MG63 (cell line): ENCODE results near the gene RNASE4. TPM values are rescaled to one million over a fixed set of nuclear protein-coding genes. Genes with fewer than 3 reads are reported as not detected.
A peak's percentile ranks its signal among the peaks of the same experiment; 100 is the strongest.
"Not testable (repeated sequence)": the region's sequence is repeated elsewhere in the genome, so short reads cannot be mapped to it uniquely, and the experiment has no call there.

Source experiments
- DNase-seq: peaks from one replicate; pipeline ENCODE4 v3.0.0-alpha.2; 2020
- H3K27me3 ChIP-seq: fragments of 250-450 bp; sonication (Bioruptor Pico); 2 replicates; pipeline ENCODE4 v1.5.1; 2020; ENCODE audit warnings: mild to moderate bottlenecking, moderate library complexity
- H3K36me3 ChIP-seq: fragments of 250-450 bp; sonication (Bioruptor Pico); 2 replicates; pipeline ENCODE4 v1.5.1; 2020; ENCODE audit warnings: mild to moderate bottlenecking, moderate library complexity
- H3K4me3 ChIP-seq: fragments of 250-450 bp; sonication (Bioruptor Pico); 2 replicates; pipeline ENCODE4 v1.5.1; 2020; ENCODE audit warnings: mild to moderate bottlenecking, moderate library complexity
- H3K9me3 ChIP-seq: fragments of 250-450 bp; sonication (Bioruptor Pico); 2 replicates; pipeline ENCODE4 v1.5.1; 2020; ENCODE audit warnings: mild to moderate bottlenecking, moderate library complexity
- total RNA-seq: library from RNA; depleted of rRNA; stranded (reverse); fragments of >200 nt; shearing (Covaris generic); gene quantifications from 2 replicates; pipeline ENCODE4 v1.2.3, GENCODE V29; 2014; ENCODE audit warnings: low replicate concordance; rRNA removed

Gene RNASE4, protein sequence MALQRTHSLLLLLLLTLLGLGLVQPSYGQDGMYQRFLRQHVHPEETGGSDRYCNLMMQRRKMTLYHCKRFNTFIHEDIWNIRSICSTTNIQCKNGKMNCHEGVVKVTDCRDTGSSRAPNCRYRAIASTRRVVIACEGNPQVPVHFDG
- 2.3 and 6.1 TPM in 2 replicates for total RNA-seq

DNA sequence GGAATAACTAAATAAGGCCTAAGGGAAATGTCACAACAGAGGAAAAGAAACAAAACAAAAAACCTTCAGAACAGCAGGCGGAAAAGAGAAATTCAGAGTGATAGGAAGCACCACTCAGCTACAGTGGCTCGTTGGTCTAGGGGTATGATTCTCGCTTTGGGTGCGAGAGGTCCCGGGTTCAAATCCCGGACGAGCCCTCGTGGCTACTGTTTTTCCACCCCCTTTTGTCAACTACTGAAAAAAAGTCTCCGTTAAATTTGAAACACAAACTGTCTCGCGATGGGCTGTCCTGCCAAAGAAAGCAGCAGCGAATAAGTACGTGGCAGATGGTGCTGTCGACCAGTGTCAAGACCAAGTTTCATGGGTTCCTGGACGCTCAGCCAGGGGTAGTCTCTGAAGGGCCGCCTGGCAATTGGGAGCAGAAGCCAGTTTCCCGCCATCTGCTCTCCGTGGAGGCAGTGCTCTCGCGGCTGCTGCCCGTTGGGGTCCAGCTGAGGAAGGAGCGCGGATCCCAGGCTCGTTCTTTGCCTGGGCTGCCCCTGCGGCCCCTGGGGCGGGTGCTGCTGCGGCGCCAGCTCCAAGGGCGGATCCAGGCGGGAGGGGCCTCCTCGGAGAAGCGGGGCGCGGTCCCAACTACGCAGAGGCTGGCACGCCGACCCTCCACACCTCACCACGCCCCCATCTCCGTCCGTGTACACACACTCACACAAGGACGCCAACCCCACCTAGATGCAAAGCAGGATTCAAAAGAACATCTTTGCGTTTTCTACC is at the start of gene RNASE4:
RNASE4 (plus strand) TSS at position 670 of the 771 bp plus-strand sequence. CDS start 14,812 bp downstream, outside the sequence.
- Histone ChIP-seq H3K27me3 (no peaks in the 10 kb centered on the region), H3K9me3 (no peaks in the 10 kb centered on the region), H3K36me3 (no peaks in the 10 kb centered on the region), H3K4me3 (peak within 1 kb of the TSS; percentile 89)
- DNase-seq, result peak; percentile 80

DNA sequence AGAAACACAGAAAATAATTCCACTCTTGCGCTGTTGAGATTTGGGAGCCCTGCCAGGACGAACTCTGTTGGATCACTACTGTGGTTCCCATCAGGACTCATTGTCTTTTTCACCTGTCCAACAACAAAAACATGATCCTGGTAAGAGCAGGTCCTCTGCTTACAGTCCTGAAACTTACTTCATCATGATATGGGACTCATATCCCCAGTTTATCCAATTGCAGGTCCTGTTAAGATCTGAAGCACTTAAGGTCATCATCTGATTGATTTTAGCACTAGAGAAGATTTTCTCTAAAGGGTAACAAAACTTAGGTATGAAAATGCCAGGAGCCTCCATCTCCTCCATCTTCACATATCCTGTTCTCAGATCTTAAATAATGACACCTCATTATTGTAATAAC is 42.8 kb upstream of the RNASE4 start, which contains the start of gene OR6S1:
OR6S1 (minus strand) TSS at position 101 of the 400 bp plus-strand sequence; CDS start at position 101, 0 bp downstream.
- no peak for DNase-seq
- Histone ChIP-seq H3K36me3 (no peaks in the 10 kb centered on the region), H3K4me3 (no peak within 1 kb of the TSS), H3K9me3 (no peaks in the 10 kb centered on the region), H3K27me3 (no peaks in the 10 kb centered on the region; the same call in 1 of the 2 replicates)

DNA sequence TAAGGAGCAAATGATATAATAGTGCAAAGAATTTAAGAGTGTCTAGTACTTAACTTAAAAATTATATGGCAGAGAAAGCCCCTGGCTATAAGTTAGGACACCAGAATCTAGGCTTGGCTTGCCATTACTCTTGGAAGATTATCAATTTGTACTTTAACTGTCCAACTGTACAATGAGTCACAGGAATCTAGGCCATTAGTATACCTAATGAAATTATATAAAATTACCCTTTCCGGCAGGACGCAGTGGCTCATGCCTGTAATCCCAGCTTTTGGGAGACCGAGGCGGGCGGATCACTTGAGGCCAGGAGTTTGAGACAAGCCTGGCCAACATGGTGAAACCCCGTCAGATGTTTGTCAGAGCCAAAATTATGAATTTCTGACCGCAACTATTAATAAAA is 42.2 kb upstream of the RNASE4 start:
- no peaks in the 10 kb centered on the region; the same call in 1 of the 2 replicates for H3K27me3 ChIP-seq
- no peaks in the 10 kb centered on the region for H3K36me3 ChIP-seq
- H3K9me3 ChIP-seq, result no peaks in the 10 kb centered on the region
- no peak for DNase-seq
- no peak overlapping the region for H3K4me3 ChIP-seq

DNA sequence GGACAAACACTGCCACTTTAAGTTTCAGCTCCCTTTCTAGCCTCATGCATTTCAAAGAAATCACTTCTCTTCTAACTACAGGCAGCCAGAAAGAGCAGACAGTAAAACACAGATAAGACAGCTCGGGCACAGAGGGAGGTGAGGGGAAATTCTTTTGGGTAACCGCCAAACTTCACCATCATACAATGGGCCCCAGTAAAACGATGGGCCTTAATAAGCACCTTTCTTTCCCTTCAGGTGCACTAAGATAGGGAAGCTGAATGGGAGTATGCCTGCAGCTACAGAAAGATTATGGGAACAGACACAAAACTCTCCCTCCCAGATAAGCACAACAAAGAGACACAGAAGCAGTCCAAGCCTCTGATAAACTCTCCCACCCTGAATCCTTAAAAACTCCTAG is 41.6 kb upstream of the RNASE4 start:
- H3K4me3 ChIP-seq, H3K9me3 ChIP-seq, DNase-seq: not testable (repeated sequence)

DNA sequence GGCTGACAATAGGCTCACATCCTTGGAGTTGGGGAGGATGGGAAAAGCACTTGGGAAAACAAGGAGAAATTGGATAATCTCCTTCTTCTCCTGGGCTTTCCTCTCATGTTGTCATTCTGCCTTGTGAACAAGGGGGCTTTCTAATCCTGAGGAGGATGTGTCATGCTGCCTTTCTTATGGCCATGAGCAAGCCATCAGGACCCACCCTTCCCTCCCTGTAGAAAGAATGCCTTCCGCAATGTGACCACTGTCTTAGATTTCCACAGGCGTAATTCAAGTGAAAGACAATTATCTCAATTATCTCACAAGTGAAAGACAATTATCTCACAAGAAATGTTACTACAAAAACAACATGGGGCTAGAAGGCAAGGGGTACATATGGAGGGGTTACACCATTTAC is 39.8 kb upstream of the RNASE4 start:
- no peak overlapping the region for H3K4me3 ChIP-seq
- no peak for DNase-seq
- no peaks in the 10 kb centered on the region for H3K27me3 ChIP-seq
- no peaks in the 10 kb centered on the region for H3K36me3 ChIP-seq
- no peaks in the 10 kb centered on the region for H3K9me3 ChIP-seq

More for the DNA sequence above, 41.6 kb upstream of the RNASE4 start:
- H3K27me3 ChIP-seq, H3K36me3 ChIP-seq: not testable (repeated sequence)

DNA sequence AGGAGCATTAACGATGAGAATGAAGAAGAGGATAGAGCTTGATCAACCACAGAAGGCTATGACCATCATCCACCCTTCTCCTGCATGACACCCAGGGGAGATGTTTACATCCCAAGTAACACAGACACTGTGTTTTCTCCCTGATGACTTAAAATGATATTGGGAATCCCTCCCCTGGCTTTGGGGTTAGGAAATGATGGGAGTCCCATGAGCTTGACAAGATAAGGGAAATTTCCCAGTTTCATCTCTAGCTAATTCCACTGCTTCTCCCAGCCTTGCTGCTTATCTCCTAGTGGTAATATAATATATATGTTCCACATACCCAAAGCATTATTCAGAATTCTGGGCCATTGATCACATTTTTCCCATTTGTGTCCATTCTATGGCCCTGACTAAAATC is 38.9 kb upstream of the RNASE4 start:
- H3K4me3 ChIP-seq, result no peak overlapping the region
- H3K9me3 ChIP-seq, result no peaks in the 10 kb centered on the region
- H3K36me3 ChIP-seq, result no peaks in the 10 kb centered on the region
- DNase-seq, result no peak
- H3K27me3 ChIP-seq, result no peaks in the 10 kb centered on the region

DNA sequence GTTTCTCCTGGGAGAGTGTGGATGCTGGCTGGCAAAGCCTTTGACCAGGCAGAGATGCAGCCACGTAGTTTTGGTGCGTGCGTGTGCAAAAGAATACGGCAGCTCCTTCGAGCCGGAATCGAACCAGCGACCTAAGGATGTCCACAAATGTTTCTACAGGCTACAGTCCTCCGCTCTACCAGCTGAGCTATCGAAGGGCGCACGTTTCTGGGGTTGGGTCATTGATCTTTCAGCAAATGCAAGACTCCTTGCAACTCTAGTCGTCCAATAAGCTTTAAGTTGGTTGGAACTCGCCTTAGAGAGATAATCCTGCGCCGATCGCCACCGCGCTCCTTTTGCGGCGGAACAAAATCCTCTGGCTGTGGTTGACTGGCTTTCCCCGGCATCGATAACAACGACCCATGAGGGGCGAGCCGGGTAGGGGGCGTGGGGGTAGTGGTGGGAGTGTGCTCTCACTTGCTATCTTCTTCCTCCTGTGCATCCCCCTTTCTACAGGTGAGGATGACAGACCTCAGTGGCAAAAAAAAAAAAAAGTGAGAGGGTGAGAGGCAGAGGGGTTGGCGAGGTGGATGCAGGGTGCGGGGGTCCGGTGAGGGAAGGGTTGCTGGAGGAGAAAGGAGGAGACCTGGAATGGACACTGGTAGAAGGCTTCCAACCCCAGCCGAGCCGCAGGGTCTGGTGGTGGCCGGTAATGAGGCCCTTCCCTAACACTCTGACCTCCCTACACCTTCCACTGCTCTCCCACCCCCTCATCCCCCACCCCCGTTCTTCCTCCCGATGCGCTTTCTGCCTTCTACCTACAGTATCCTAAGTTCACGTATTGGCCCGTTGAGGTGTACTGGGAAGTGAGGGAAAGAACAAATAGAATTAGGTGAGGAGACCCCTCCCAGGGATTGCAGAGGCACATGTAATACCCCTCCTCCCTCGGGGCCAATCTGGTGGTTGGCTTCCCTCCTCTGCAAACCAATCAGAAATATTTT is 31.1 kb upstream of the RNASE4 start:
- no peaks in the 10 kb centered on the region for H3K27me3 ChIP-seq
- H3K4me3 ChIP-seq, result peak overlapping the region; percentile 41
- no peaks in the 10 kb centered on the region for H3K9me3 ChIP-seq
- DNase-seq, result peak; percentile 74
- H3K36me3 ChIP-seq, result no peaks in the 10 kb centered on the region

DNA sequence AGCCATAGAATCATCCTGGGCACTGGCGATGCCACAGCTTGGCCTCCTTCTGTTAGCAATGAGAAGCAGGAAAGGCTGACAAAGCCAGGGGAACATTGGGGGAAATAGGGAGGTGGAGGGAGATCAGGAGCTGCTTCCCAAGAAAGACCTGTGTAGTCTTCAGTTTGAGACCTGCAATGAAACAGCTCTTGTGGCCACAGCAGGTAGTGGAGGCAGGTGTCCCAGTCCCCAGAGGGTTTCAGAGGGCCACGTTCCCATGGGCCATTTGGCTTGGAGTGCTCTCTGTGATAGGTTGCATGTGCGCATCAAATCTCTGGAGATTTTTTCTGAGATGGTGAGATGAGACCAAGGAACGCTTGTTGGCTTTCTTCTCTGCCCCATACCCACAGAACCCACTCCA is 28.5 kb upstream of the RNASE4 start:
- no peak for DNase-seq
- no peaks in the 10 kb centered on the region for H3K27me3 ChIP-seq
- no peaks in the 10 kb centered on the region for H3K36me3 ChIP-seq
- H3K9me3 ChIP-seq, result no peaks in the 10 kb centered on the region
- no peak overlapping the region for H3K4me3 ChIP-seq

DNA sequence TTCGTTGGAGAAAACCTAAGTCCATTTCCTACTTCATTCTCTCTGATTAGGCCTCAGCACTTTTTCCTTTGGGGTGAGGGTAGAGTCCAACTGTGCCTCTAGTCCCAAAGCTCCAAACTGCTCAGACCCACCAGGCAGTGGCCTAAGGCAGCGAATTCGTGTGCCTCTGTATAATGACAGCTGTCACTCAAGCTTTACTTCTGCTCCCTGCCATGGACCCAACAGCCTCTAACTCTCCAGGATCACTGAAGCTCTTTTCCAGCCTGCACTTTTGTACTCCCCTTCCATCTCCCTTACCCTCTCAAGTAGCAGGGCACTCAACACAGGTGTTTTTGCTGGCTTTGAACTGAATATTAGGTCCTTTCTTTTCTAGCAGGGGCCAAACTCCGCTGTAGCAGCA is 28.1 kb upstream of the RNASE4 start:
- Histone ChIP-seq H3K27me3 (no peaks in the 10 kb centered on the region), H3K4me3 (no peak overlapping the region), H3K9me3 (no peaks in the 10 kb centered on the region), H3K36me3 (no peaks in the 10 kb centered on the region)
- DNase-seq, result no peak

DNA sequence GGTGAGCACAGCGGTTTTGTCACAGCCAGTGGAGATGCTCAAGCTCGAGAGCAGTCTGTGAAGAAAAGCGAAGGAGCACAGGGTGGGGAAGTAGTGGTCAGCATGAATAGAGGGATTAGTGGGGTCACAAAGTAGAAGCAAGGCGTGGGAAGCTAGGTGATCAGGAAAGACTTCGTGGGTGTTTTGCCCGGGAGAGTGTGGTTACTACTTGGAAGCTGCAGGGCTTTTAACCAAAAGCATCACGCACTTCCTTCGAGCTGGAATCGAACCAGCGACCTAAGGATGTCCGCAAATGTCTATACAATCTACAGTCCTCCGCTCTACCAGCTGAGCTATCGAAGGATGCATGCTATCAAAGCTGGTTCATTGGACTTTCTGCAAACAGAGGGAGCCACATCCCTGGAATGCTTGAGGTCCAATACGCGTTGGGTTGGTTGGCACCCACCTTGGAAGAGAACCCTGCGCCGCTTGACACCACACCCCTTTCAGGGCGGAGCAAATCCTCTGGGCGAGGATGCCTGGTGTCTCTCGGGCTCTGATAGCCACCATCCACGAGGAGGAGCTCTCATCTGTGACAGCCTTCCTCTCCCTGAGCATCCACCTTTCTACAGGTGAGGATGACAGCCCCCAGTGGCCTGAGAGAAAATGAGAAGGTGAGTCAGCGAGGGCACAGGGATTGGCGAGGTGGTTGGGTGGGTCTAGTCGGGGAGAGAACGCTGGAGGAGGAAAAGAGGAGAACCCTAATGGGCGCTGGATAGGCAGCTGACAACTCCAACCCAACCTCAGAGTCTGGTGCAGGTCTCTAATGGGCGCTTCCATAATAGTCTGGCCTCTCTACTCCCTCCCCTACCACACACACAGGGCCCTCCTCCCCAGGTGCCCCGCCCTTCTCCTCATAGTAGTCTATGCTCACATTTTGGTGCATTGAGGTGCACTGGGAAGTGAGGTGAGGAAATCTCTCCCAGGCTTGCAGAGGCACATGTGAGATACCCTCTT is 26.8 kb upstream of the RNASE4 start:
- no peak overlapping the region for H3K4me3 ChIP-seq
- no peaks in the 10 kb centered on the region for H3K27me3 ChIP-seq
- peak; percentile 31 for DNase-seq
- H3K36me3 ChIP-seq, result no peaks in the 10 kb centered on the region
- H3K9me3 ChIP-seq, result no peaks in the 10 kb centered on the region

DNA sequence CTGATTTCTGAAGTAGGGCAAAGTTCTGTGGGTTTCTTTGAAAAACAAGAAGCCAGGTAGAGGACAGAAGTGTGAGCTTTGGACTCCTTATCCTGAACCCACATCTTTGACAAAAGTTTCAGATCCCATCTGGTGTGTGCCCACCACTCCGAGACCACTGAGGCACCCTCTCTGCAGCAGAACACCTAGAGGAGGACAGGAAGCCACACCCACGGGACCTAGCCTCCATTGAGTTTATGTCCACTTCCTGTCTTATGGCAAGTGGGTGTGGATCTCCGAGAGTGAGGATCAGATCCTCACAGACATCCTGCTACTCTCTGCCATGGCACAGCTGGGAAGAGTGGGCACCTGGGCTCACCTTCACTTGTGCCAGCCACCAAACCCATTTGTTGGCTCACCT is 26.1 kb upstream of the RNASE4 start:
- no peaks in the 10 kb centered on the region for H3K27me3 ChIP-seq

DNA sequence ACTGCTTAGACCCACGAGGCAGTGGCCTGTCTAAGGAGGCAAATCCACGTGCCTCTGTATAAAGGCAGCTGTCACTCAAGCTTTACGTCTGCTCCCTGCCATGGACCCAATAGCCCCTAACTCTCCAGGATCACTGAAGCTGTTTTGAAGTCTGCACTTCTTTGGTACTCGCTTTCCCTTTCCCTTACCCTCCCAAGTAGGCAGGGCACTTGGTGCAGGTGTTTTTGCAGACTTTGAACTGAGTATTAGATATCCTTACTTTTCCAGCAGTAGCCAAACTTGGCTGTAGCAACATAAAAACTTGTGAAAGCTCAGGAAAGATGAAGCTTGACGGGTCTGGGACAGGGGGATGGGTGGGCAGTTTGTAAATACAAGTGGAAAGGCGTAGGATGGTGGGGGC is 25.0 kb upstream of the RNASE4 start:
- Histone ChIP-seq H3K4me3 (no peak overlapping the region), H3K27me3 (no peaks in the 10 kb centered on the region), H3K9me3 (no peaks in the 10 kb centered on the region), H3K36me3 (no peaks in the 10 kb centered on the region)
- DNase-seq, result no peak

More for the DNA sequence above, 26.1 kb upstream of the RNASE4 start:
- DNase-seq, result no peak
- Histone ChIP-seq H3K9me3 (no peaks in the 10 kb centered on the region), H3K4me3 (no peak overlapping the region), H3K36me3 (no peaks in the 10 kb centered on the region)

DNA sequence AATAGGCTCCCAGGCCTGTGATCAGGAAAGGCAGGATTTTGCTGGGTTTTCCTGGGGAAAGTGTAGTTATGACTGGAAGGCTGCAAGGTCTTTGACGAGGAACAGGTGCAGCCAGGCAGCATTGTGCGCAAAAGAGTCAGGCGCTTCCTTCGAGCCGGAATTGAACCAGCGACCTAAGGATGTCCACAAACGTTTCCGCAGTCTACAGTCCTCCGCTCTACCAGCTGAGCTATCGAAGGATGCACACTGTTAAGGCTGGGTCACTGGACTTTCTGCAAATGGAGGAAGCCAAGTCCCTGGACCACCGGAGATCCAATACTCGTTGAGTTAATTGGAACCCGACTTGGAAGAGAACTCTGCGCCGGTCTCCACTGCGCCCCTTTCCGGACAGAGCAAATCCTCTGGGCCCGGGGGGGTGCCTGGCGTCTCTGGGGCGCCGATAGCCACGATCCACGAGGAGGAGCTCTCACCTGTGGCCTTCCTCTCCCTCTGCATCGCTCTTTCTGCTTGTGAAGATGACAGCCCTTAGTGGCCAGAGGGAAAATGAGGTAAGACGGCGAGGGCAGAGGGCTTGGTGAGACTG is 24.5 kb upstream of the RNASE4 start:
- H3K27me3 ChIP-seq, result no peaks in the 10 kb centered on the region
- DNase-seq, result no peak
- H3K4me3 ChIP-seq, result no peak overlapping the region
- no peaks in the 10 kb centered on the region for H3K36me3 ChIP-seq
- H3K9me3 ChIP-seq, result no peaks in the 10 kb centered on the region

DNA sequence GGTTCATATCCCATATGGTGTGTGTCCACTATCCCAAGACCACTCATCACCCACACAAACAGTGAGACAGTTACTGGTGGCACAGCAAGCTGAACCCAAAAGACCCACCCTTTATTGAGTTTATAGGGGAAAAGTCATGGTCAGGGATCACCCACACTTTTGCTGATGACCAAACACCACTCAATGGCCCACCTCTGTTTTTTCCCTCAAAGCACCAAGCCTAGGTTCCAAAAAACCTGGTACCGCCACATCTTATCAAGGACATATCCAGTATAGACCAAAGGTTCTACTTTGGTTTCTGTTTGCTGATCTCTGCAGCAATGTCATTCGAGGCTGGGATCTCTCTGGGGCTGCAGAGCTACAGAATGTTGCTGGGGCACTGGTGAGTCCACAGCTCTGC is 23.2 kb upstream of the RNASE4 start:
- H3K9me3 ChIP-seq, result no peaks in the 10 kb centered on the region
- no peaks in the 10 kb centered on the region for H3K27me3 ChIP-seq
- no peak for DNase-seq
- no peaks in the 10 kb centered on the region for H3K36me3 ChIP-seq
- no peak overlapping the region for H3K4me3 ChIP-seq

DNA sequence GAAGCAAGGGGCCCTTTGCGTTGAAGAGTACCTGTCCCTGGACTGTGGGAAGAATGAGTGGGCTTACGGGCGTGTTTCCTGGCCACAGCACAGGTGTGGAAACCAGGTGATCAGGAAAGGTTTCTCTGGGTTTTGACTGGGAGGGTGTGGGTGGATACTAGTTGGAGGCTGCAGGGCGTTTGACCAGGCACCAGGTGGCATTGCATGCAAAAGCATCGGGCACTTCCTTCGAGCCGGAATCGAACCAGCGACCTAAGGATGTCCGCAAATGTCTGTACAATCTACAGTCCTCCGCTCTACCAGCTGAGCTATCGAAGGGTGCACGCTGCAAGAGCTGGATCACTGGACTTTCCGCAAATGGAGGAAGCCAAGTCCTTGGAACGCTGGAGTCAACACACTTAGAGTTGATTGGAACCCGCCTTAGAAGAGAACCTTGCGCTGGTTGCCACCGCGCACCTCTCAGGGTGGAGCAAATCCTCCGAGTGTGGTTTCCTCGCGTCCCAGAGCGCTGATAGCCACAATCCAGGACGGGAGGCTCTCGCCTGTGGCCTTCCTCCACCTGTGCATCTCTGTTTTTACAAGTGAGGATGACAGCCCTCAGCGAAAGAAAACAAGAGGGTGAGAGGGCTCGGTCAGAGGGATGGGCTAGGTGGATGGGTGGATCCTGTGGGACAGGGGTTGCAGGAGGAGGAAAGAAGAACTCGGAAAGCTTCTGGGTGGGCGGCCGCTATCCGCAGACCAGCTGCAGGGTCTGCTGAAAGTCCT is 21.2 kb upstream of the RNASE4 start:
- H3K4me3 ChIP-seq, result peak overlapping the region; percentile 50
- peak; percentile 76 for DNase-seq

More for the DNA sequence above, 21.2 kb upstream of the RNASE4 start:
- Histone ChIP-seq H3K9me3 (no peaks in the 10 kb centered on the region), H3K36me3 (no peaks in the 10 kb centered on the region), H3K27me3 (no peaks in the 10 kb centered on the region)
